Aorta (tissue), 5 donors: ENCODE data around the gene HSPB1. TPM values are rescaled to one million over a fixed set of nuclear protein-coding genes. Genes with fewer than 3 reads are reported as not detected.

Experiments used
- ATAC-seq: fragments of 200-7000 bp; cut with Tn5 transposase; one replicate; pipeline ENCODE4 v1.9.1; 2022; ENCODE audit warnings: moderate library complexity; ENCODE audit not compliant: low FRiP score
- DNase-seq, 2 donors: peaks; one replicate each; pipeline ENCODE4 v3.0.0-alpha.2; 2020
- H3K27ac ChIP-seq, 2 donors: one replicate each; pipeline ENCODE4 v1.5.1; 2013; ENCODE audit warnings: low read length in 2 of 2, mild to moderate bottlenecking in 2 of 2, moderate library complexity in 2 of 2, control low read depth in 1 of 2, inconsistent platforms in 1 of 2, low read depth in 1 of 2
- H3K27me3 ChIP-seq, 2 donors: one replicate each; pipeline ENCODE4 v1.6.1; 2013; ENCODE audit warnings: control low read depth in 1 of 2, low read length in 1 of 2, mild to moderate bottlenecking in 1 of 2, moderate library complexity in 1 of 2; ENCODE audit not compliant: insufficient read depth in 2 of 2, control insufficient read depth in 1 of 2
- H3K36me3 ChIP-seq, 2 donors: one replicate each; pipeline ENCODE4 v1.6.1; 2013; ENCODE audit warnings: control low read depth in 1 of 2, low read length in 1 of 2, mild to moderate bottlenecking in 1 of 2; ENCODE audit not compliant: insufficient read depth in 2 of 2, control insufficient read depth in 1 of 2
- H3K4me1 ChIP-seq, 2 donors: one replicate each; pipeline ENCODE4 v1.6.1; 2013; ENCODE audit warnings: low read length in 2 of 2, control low read depth in 1 of 2, mild to moderate bottlenecking in 1 of 2, moderate library complexity in 1 of 2; ENCODE audit not compliant: insufficient read depth in 2 of 2, control insufficient read depth in 1 of 2
- H3K4me3 ChIP-seq, 2 donors: one replicate each; pipeline ENCODE4 v1.5.1; 2013; ENCODE audit warnings: low read length in 2 of 2, control low read depth in 1 of 2, mild to moderate bottlenecking in 1 of 2
- H3K9me3 ChIP-seq: one replicate; pipeline ENCODE4 v1.6.1; 2013; ENCODE audit warnings: mild to moderate bottlenecking, low read length; ENCODE audit not compliant: control insufficient read depth
- WGBS, 2 donors: extraction: QIAGEN DNeasy Blood & Tissue Kit; methylation state at CpG; one replicate each; pipeline ENCODE4 v1.1.7; 2013; 5-methylcytosine and 5-hydroxymethylcytosine counted together
- intact Hi-C, 2 donors: fragments of 100-400 bp; cut with DNase I; formaldehyde crosslinking; loops; one replicate each; pipeline versions ENCODE4 v1.14.2 to v1.15.0; 2022
- polyA plus RNA-seq, 2 donors: library from polyadenylated mRNA; stranded (reverse); fragments of 200-250 nt; gene quantifications; one replicate each; pipeline ENCODE4 v1.2.3, GENCODE V29; 2013
- total RNA-seq, 2 donors: library from RNA; stranded (reverse); fragmentation: NEBNext Ultra II Directional; extraction: Animal tissue kit (Norgen Biotek cat#: 25700); gene quantifications; one replicate each; pipeline ENCODE4 v1.2.1, GENCODE V29; 2021
- donor health status: healthy with polysubstance abuse.
- donor health status: Bipolar disorder and iron deficiency.
- donor health status: DM: no; HTN: no; CAD: no.
- donor health status: DM: no; HTN: no; CAD: no.
- donor health status: DM: yes; HTN: yes; CAD: no.

The HSPB1 gene
- total and polyA plus RNA-seq, 4 donors = 742 to 2,295 (median 1,521) TPM

DNA sequence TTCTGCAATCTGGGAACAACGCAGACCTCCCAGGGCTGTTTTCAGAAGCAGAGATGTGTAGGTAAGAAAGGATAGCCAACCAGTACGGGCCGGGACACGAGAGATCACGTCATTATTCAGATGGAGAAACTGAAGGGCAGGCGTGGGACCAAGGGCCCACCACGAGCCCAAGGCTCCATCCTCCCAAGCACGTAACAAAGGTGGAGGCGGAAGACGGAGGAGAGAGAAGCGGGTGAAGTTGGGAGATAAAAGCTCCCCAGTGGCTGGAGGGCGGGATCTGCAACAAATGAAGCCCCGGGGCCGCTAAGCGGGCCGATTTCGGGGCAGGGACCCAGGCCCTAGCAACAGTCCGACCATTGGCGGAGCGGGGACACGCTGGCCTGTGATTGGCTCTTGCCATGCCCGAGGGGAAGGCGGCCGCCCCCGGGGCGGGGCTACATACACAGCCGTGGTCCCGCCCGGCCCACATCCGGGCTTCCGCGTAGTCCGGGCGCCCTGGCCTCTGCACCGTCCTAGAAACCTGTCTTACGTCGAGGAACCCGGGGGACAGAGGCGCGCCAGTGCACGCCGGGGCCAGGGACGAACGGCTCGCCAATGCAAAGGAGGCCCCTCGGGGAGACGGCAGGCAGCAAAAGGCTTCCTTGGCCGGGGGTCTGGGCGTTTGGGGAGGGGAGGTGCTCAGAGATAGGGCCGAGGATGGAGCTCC, 15.5 kb downstream of the HSPB1 start:
- DNase-seq (peak; percentile 99), ATAC-seq (peak; percentile 96)
- 0 to 1% methylated on average over 48 to 50 of the region's 50 CpGs for WGBS, 2 donors

DNA sequence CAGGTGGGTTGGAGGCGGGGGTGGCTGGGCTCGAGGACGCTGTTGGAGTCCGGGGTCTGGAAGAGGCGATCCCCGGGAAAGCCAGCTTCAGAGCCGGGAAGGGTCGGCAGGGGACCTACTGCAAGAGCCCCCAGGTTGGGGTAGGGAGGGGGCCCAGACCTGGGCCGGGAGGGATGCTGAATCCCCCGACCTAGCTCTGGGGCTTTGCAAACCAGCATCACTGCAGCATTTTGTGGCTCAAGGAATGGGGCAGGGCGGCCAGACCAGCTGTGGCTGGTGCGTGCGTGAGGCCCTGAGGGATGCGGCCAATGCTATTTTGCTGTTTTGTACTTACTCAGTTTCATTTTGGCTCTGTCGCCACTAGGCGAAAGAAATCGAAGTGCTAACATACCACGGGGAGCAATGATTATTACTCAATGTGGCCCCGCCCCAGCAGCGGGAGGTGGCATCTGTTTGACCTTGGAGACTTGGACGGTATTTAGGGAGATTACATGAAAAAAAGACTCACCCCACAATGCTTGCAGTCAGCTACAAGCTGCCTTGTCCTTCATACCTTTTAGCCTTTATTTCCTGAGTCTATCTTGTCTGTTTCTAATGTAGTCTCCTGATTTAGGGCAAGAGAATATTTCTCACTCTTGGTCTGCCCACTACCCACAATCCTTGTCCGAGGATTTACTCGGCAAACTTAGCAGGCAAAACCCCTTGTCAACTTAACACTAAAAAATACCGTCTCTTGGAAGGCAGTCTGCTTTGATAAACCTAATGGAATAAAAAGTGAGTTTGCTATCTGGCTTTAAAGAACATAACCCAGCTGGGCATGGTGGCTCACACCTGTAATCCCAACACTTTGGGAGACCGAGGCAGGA, 16.2 kb downstream of the HSPB1 start:
- ATAC-seq (peak; percentile 77), DNase-seq (peak; percentile 81 to 87)
- Histone ChIP-seq H3K27me3 (no peaks in the 10 kb centered on the region), H3K36me3 (no peaks in the 10 kb centered on the region), H3K27ac (peak overlapping the region; percentile 81 to 97), H3K4me1 (peaks cover 0 to 7% of the 10 kb centered on the region in 2 donors), H3K4me3 (peak overlapping the region; percentile 16 to 69), H3K9me3 (no peaks in the 10 kb centered on the region)
- WGBS, 2 donors = 3 to 4% methylated on average over 25 of the region's 25 CpGs
- intact Hi-C loops = loop anchor here in 1 of 2 donors (1.0 to 5.0 kb wide), 4 partner anchors 24 to 74 kb away; partner anchors contain the start of gene YWHAG

More for the DNA sequence above, 15.5 kb downstream of the HSPB1 start:
- peak overlapping the region; percentile 16 to 69 for H3K4me3 ChIP-seq
- H3K36me3 ChIP-seq = no peaks in the 10 kb centered on the region
- H3K27ac ChIP-seq = peak overlapping the region; percentile 81 to 85
- H3K4me1 ChIP-seq = peaks cover 0 to 7% of the 10 kb centered on the region in 2 donors
- no peaks in the 10 kb centered on the region for H3K27me3 ChIP-seq
- intact Hi-C loops = loop anchor here in 1 of 2 donors (1.0 to 5.0 kb wide), 4 partner anchors 24 to 74 kb away; partner anchors contain the start of gene YWHAG
- H3K9me3 ChIP-seq = no peaks in the 10 kb centered on the region

DNA sequence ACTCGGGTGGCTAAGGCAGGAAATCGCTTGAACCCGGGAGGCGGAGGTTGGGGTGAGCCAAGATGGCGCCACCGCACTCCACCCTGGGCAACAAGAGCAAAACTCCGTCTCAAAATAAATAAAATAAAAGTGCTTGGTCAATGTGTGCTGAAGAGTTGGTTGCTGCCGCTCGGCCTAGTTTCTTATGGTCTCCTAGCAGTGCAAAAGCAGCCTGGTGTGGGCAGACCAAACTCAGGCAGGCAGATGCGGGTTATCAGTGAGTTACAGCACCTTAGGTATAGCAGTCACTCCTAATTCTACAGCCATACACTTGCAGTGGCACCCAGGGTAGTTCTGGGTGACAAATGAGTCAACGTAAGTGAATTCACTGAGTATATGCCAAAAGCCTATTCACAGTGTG, 22.6 kb downstream of the HSPB1 start:
- no peak overlapping the region for H3K4me3 ChIP-seq
- H3K27me3 ChIP-seq = no peaks in the 10 kb centered on the region
- H3K9me3 ChIP-seq = no peaks in the 10 kb centered on the region
- ATAC-seq (no peak), DNase-seq (peak in 1 of 2 donors; percentile 47)
- intact Hi-C loops = no loop called here
- H3K27ac ChIP-seq = peak overlapping the region; percentile 8 to 21
- 88 to 91% methylated on average over 11 of the region's 11 CpGs for WGBS, 2 donors
- H3K4me1 ChIP-seq = peaks cover 7 to 14% of the 10 kb centered on the region in 2 donors
- H3K36me3 ChIP-seq = peaks cover 0 to 4% of the 10 kb centered on the region in 2 donors

DNA sequence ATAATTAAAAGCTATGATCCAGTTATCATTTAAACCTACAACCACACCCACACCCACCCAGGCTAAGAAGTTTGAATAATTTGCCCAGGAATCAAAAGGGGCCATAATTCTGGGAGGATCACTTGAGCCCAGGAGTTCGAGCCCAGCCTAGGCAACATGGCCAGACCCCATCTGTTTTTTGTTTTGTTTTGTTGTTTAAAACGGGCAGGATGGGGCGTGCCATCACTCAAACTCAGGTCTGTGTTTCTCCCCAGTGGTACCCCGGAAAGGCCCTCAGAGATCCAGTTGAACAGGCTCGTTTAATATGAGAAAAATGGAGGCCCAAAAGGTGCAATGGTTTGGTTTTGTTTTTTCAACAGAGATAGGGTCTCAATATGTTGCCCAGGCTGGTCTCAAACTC, 23.3 kb downstream of the HSPB1 start:
- no peak overlapping the region for H3K4me3 ChIP-seq
- H3K9me3 ChIP-seq = no peaks in the 10 kb centered on the region
- H3K27me3 ChIP-seq = no peaks in the 10 kb centered on the region
- H3K36me3 ChIP-seq = peaks cover 0 to 4% of the 10 kb centered on the region in 2 donors
- WGBS, 2 donors = 93 to 94% methylated on average over 5 of the region's 5 CpGs
- intact Hi-C loops = no loop called here
- no peak for ATAC-seq
- peak in 1 of 2 donors; percentile 20 for DNase-seq
- H3K4me1 ChIP-seq = peaks cover 7 to 14% of the 10 kb centered on the region in 2 donors
- H3K27ac ChIP-seq = no peak overlapping the region

DNA sequence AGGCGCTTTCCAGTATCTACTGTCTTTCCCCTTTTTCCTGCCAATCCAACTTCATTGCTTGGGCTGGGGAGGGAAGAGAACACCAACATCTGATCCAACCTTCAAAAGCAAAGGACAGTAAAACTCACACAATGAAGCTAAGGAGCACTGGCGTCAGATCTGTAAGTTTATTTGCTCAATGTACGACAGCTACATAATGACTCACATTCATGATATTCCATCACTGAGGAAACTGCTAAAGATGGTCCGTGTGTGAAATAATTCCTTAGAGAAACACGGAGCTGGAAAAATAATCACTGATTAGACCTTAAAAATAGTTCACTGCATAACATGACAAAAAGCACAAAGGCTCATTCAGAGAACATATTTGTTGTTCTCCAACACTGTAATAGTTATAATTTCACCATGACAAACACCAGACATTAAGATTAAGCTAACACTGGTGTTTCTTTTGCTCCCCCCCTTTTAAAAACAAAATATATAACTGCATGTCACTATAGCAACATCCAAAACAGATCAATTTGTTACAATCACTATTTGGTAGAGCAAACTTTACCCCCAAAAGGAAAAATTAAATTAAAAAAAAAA, 24.3 kb downstream of the HSPB1 start:
- H3K9me3 ChIP-seq = no peaks in the 10 kb centered on the region
- no peak for ATAC-seq
- peak overlapping the region in 1 of 2 donors; percentile 32 for H3K27ac ChIP-seq
- no peak overlapping the region for H3K4me3 ChIP-seq
- 19 to 20% methylated on average over 5 of the region's 5 CpGs for WGBS, 2 donors
- no peak for DNase-seq
- peaks cover 0 to 4% of the 10 kb centered on the region in 2 donors for H3K36me3 ChIP-seq
- intact Hi-C loops = no loop called here
- H3K4me1 ChIP-seq = peaks cover 7 to 14% of the 10 kb centered on the region in 2 donors
- H3K27me3 ChIP-seq = no peaks in the 10 kb centered on the region

DNA sequence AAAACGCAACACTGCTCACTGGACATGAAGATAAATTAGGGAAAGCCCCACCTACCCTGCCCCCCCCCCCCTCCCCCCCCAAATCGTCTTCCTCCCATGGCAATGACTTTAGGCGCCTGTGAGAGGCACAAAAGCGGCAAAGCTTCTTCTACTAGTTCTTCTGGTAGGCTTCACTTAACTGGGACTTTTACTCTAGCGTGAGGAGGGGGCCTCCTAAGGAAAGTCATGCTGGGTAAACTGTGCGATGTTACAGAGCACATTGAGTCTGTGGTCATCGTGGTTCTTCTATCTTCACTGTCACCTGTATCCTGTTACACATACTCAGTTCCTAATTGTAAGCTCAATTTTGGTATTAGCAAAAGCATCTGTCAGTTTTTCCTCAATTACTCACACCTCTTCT, 25.1 kb downstream of the HSPB1 start:
- Histone ChIP-seq H3K27ac (no peak overlapping the region), H3K4me1 (peaks cover 4 to 14% of the 10 kb centered on the region in 2 donors), H3K9me3 (no peaks in the 10 kb centered on the region), H3K4me3 (no peak overlapping the region), H3K27me3 (no peaks in the 10 kb centered on the region), H3K36me3 (peaks cover 0 to 4% of the 10 kb centered on the region in 2 donors)
- ATAC-seq (no peak), DNase-seq (peak in 1 of 2 donors; percentile 9)
- WGBS, 2 donors = 57 to 61% methylated on average over 7 of the region's 7 CpGs
- intact Hi-C loops = no loop called here

DNA sequence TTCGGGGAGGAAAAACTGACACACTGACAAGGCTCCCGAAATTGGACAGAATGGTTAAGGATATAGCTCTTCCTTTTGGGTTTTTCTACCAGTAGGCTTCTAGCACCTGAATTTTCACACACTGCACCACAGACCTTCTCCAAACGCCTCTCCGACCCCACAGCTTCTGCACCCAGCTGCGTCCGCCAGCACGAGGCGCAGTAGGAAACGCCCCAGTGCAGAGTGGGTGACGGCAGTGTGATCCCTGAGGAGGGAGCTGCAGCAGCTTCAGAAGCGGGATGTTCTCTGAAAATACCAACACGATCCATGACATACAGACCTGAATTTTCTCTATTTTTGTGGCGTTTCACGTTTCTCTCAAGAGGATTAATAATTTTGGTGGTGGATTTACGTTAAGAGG, 25.9 kb downstream of the HSPB1 start:
- Histone ChIP-seq H3K27me3 (no peaks in the 10 kb centered on the region), H3K4me1 (peaks cover 2 to 14% of the 10 kb centered on the region in 2 donors), H3K4me3 (no peak overlapping the region), H3K9me3 (no peaks in the 10 kb centered on the region), H3K36me3 (peaks cover 0 to 4% of the 10 kb centered on the region in 2 donors), H3K27ac (no peak overlapping the region)
- no peak for ATAC-seq
- WGBS, 2 donors = 78 to 86% methylated on average over 15 of the region's 15 CpGs
- DNase-seq = peak in 1 of 2 donors; percentile 51
- intact Hi-C loops = no loop called here

DNA sequence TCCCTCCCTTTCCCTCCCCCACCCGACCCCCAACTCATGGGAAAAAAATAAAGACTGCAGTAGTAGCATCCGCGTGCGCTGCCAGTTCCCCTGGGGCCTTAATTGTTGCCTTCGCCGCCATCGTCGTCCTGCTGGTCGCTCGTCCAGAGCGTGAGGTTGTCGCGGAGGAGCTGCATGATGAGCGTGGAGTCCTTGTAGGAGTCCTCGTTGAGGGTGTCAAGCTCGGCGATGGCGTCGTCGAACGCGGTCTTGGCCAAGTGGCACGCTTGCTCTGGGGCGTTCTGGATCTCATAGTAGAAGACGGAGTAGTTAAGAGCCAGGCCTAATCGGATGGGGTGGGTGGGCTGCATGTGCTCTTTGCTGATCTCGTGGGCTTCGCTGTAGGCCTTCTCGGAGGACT, 27.0 kb downstream of the HSPB1 start:
- Histone ChIP-seq H3K4me1 (peaks cover 2 to 14% of the 10 kb centered on the region in 2 donors), H3K9me3 (no peaks in the 10 kb centered on the region), H3K36me3 (peaks cover 0 to 4% of the 10 kb centered on the region in 2 donors), H3K27me3 (no peaks in the 10 kb centered on the region), H3K27ac (no peak overlapping the region), H3K4me3 (no peak overlapping the region)
- intact Hi-C loops = no loop called here
- DNase-seq (peak in 1 of 2 donors; percentile 78), ATAC-seq (no peak)
- WGBS, 2 donors = 90 to 94% methylated on average over 27 to 29 of the region's 29 CpGs
